Glomerular endothelial cell (primary cell): ENCODE data around the gene RFT1. TPM values are rescaled to one million over a fixed set of nuclear protein-coding genes. Genes with fewer than 3 reads are reported as not detected.
A peak's percentile ranks its signal among the peaks of the same experiment; 100 is the strongest.

Experiments
- DNase-seq: peaks from one replicate; pipeline ENCODE4 v3.0.0-alpha.2; 2011; ENCODE audit warnings: low read depth, low spot score; ENCODE audit errors: extremely low read depth
- total RNA-seq: library from RNA; depleted of rRNA; stranded (reverse); fragments of >200 nt; gene quantifications from 2 replicates; pipeline ENCODE4 v1.2.3, GENCODE V29; 2015

RFT1 gene
- total RNA-seq, 1 donor from 2014 or later = 13.5 TPM

DNA sequence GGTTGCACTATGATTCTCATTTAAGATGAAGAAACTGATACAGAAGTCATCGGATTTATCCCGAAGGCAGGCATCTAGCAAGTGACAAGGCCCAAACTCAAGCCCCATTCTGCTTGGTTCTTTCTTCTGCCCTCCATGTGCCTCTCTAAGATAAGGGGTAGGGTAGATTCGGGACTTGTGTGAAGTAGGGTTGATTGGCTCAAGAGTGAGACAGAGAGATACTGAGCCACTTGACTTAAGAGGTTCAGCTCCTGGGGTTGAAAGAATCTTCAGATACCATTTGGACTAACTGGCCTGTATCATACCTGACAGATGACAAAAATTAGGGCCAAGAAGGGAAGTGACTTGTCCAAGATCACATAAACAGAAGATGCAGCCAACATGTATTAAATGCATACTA is 891 bp downstream of the RFT1 start:
- DNase-seq = no peak

GRCh38 chr3:53126601-53127000 is 3.6 kb downstream of the RFT1 start:
- DNase-seq = no peak

DNA sequence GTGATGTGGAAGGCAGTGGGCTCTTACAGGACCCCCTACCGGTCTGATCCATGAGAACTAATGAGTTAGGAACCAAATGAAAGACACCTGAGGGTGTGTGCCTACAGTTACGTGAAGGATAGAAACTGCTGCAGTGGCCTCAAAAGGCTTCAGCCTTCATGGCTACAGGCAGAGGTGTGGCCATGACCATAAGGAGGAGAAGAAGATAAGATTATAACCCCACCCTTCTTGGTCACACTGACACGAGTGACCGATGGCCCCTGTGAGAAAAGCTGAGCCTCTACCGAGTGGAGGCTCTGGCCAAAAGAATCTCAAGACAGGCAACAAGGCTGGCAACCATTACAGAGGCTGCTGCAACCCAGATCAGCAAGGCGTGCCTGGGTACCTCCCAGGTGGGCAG is 6.3 kb downstream of the RFT1 start:
- no peak for DNase-seq

GRCh38 chr3:53123510-53123909 is 6.7 kb downstream of the RFT1 start:
- DNase-seq = no peak

DNA sequence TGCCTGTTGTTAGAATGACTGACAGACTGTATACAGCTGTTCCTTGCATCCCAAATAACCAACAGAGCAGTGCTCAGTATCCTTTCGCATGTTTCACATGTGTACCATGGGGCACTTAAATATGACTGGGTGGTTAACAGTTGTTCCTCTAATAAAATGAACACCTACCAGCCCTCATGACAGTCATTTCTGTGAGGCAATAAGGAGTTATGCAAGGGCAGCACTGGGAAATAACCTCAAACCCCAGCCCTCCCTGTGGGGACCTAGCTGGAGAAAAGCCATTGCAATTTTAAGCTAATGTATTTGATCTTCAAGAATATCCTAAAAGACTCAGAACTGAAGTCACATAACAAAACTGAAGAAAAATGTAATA is 7.3 kb downstream of the RFT1 start:
- DNase-seq = no peak

DNA sequence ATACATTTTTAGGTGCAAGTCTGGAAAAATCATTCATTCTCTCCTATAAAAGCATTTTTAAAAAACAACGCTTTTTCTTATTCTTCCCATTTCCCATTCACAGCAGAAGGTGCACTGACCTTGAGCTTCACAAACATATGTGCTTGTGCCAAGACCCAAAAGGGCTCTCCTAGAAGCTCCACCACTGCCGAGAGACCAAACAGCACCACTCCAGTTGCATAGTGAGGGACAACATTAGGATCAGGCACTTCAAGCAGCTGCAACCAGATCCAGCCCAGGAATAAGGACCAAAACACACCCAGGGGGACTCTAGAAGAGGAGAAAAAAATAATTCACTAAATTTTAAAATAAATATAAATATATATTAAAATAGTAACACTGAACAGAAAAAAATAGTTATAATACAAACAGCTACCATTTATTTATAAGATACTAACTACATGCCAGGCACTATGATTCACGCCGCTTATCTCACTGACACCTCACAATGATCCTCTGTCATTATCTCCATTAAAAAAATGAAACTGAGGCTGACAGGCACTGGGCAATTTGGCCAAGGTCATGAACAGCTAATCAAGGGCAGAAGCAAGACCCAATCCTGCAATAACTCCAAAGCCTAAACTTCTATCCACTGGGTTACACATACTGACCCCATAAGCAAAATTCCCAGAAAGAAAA is 7.8 kb downstream of the RFT1 start:
- no peak for DNase-seq

DNA sequence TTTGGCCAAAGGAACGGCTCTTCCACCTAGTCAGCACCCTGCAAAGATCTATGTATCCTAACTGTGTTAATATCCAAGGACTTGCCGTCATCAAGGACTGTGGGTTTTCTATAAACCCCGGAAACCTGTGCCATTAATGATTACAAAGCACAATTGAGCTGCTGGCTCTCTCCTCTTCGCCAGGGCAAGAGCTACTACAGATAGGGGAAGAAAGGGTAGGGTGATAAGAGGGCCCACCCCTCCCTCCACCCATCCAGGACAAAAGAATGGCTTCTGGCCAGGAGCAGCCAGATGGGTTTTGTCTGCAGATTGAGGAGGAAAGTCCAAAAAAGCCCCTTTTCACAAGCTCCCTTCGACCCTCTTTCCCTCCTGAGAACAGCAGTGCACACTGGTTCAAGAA is 9.9 kb downstream of the RFT1 start:
- DNase-seq = no peak

DNA sequence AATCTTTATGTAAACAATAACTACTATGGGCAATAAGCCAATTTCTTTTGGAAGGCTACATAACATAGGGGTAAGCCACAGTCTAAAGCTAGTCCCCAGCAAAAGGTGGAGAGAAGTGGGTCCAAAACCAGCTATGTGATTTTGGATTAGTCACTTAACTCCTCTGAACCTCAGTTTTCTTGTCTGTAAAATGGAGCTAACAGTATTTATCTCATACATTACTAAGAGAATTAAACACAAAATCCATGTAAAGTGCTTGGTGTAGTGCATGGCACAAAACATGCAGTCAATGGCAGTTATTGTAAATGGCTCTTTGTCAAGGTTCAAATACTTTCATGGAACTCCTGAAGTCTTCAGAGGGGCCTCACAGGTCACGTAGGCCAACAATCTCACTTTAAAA is 13.3 kb downstream of the RFT1 start:
- DNase-seq = no peak

DNA sequence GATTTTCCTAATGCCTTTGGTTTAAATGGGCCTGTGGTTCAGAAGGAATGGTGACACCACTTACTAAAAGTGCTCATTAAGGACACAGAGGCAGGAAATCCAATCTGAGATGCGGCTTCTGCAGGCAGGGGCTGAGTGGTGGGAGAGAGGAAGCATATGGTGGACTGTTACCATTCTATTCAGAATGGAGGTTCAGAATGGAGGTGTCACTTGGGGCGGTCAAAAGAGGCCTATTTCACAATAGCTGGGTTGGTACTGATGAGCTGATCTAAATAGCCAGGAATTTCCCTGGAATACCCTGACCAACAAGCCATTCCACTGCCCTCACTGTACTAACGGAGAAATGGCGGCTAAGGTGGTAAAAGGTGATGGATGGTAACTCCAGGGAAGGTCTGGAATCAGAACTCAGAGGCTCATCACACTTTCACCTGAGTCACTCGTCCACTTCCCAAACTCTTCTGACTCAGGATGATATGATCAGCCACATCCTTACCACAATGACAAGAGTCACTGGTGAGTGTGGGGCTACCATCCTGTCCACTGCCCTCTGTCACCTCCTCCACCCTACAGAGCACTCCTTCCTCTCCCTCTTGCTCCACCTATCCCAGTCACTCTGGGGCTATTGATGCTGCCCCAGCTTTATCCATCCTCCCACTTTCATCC is 15.7 kb downstream of the RFT1 start:
- DNase-seq = no peak

DNA sequence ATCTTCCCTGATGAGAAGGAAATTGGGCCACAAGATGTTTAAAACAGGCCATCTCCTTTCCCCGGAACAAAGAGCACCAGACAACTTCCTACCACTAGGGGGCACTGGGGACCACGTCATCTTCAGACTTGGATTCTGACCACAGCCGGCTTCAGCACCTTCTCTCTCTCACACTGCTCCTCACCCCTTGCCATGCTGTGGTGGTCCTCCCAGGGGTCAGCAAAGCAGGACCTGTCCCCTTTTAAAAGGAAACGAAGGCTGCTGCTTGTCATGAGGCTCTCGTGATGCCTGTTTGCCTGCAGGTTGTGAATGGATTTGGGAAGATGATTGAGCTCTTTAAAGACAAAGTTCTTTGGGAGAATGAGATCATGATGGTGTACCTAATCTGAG is 16.2 kb downstream of the RFT1 start:
- DNase-seq = peak; percentile 52

- DNase-seq = no peak
Measured at GRCh38 chr3:53113293-53114010, 16.8 kb downstream of the RFT1 start.

GRCh38 chr3:53111822-53112221 is 18.4 kb downstream of the RFT1 start:
- DNase-seq = no peak

GRCh38 chr3:53109891-53110771 is 20.1 kb downstream of the RFT1 start:
- no peak for DNase-seq

GRCh38 chr3:53109190-53109589 is 21.0 kb downstream of the RFT1 start:
- no peak for DNase-seq

GRCh38 chr3:53104762-53105161 is 25.5 kb downstream of the RFT1 start:
- DNase-seq = no peak

- no peak for DNase-seq
Measured at GRCh38 chr3:53103397-53104296, 26.6 kb downstream of the RFT1 start.

GRCh38 chr3:53102601-53103147 is 27.6 kb downstream of the RFT1 start:
- no peak for DNase-seq

- no peak for DNase-seq
Measured at GRCh38 chr3:53101956-53102355, 28.3 kb downstream of the RFT1 start.

GRCh38 chr3:53100818-53101466 is 29.3 kb downstream of the RFT1 start:
- DNase-seq = no peak
